Measurements from ENCODE around the gene CDC42SE2.

GRCh38 chr5:131274326-131275063 lies 10.6 kb downstream of the CDC42SE2 start:
- TF ChIP-seq CTCF (conservative IDR thresholded peaks at IDR 0.05; ENCODE audit: low read depth, low read length) (no peak), USF2 (IDR thresholded peaks at IDR 0.05; ENCODE audit: low read depth, low read length) (no peak), SMC3 (IDR thresholded peaks at IDR 0.05; ENCODE audit: low read depth, low read length) (no peak), POLR2A (IDR thresholded peaks at IDR 0.05; ENCODE audit: low read depth, low read length) (no peak), ELK1 (IDR thresholded peaks at IDR 0.05; ENCODE audit: borderline replicate concordance, low read depth, low read length) (no peak), MAZ (IDR thresholded peaks at IDR 0.05; ENCODE audit: borderline replicate concordance, low read depth, low read length) (no peak), RFX5 (IDR thresholded peaks at IDR 0.05; ENCODE audit: low read depth, low read length) (no peak), MXI1 (IDR thresholded peaks at IDR 0.05; ENCODE audit: borderline replicate concordance, low read depth, low read length) (no peak), MAFK (IDR thresholded peaks at IDR 0.05; ENCODE audit: low read depth, low read length) (no peak), BHLHE40 (IDR thresholded peaks at IDR 0.05; ENCODE audit: low read depth, low read length) (no peak), FOS (IDR thresholded peaks at IDR 0.05; ENCODE audit: low read depth, low read length) (no peak)
